HFFc6 (cell line): ENCODE measurements around the gene MIER3. TPM values are rescaled to one million over a fixed set of nuclear protein-coding genes. Genes with fewer than 3 reads are reported as not detected.

Experiments
- DNase-seq: peaks from one replicate; pipeline ENCODE4 v3.0.0-alpha.2; 2018
- H3K27ac Mint-ChIP-seq: 2 replicates; pipeline ENCODE4 v1.8.0; 2020; ENCODE audit warnings: mild to moderate bottlenecking, mixed read lengths
- H3K27me3 Mint-ChIP-seq: 2 replicates; pipeline ENCODE4 v1.8.0; 2021; ENCODE audit warnings: mild to moderate bottlenecking, moderate library complexity, mixed read lengths; ENCODE audit not compliant: insufficient read depth
- H3K36me3 Mint-ChIP-seq: 2 replicates; pipeline ENCODE4 v1.8.0; 2021; ENCODE audit warnings: low read depth, mixed read lengths
- H3K4me1 Mint-ChIP-seq: 2 replicates; pipeline ENCODE4 v1.8.0; 2020; ENCODE audit warnings: low read depth, mixed read lengths
- H3K4me3 Mint-ChIP-seq: 2 replicates; pipeline ENCODE4 v1.8.0; 2020; ENCODE audit warnings: mild to moderate bottlenecking, moderate library complexity, mixed read lengths
- H3K9me3 Mint-ChIP-seq: 2 replicates; pipeline ENCODE4 v1.8.0; 2020; ENCODE audit warnings: mild to moderate bottlenecking, mixed read lengths
- CTCF ChIP-seq: fragments of 200-600 bp; sonication (generic); IDR thresholded peaks from 2 replicates; pipeline ENCODE4 v1.5.0; 2021; ENCODE audit warnings: antibody characterized with exemption, mild to moderate bottlenecking
- total RNA-seq, 6 experiments: library from RNA; stranded (reverse); fragmentation: NEBNext Ultra II Directional; extraction: Animal tissue kit (Norgen Biotek cat#: 25700); gene quantifications; 2 replicates in 1 of 6; 3 replicates in 5 of 6; pipeline ENCODE4 v1.2.3, GENCODE V29; 2021

MIER3 gene
- total RNA-seq, 6 experiments from 2014 or later = 12.5 to 15.2 (median 14.5) TPM

GRCh38 chr5:56959326-56959725 lies 7.4 kb upstream of the MIER3 start:
- Mint-ChIP-seq H3K4me3 (no peak overlapping the region), H3K27me3 (peaks cover 31% of the 10 kb centered on the region), H3K4me1 (no peaks in the 10 kb centered on the region), H3K27ac (no peak overlapping the region), H3K9me3 (no peaks in the 10 kb centered on the region), H3K36me3 (no peaks in the 10 kb centered on the region)
- TF ChIP-seq CTCF = no peak
- DNase-seq = no peak

- peaks cover 25% of the 10 kb centered on the region for H3K27me3 Mint-ChIP-seq
- TF ChIP-seq CTCF = no peak
- no peak overlapping the region for H3K27ac Mint-ChIP-seq
- H3K9me3 Mint-ChIP-seq = no peaks in the 10 kb centered on the region
- no peak overlapping the region for H3K4me3 Mint-ChIP-seq
- H3K4me1 Mint-ChIP-seq = no peaks in the 10 kb centered on the region
- no peak for DNase-seq
- H3K36me3 Mint-ChIP-seq = no peaks in the 10 kb centered on the region
These were observed 6.7 kb upstream of the MIER3 start for GRCh38 chr5:56958595-56958994.

GRCh38 chr5:56954262-56954661 lies 2.3 kb upstream of the MIER3 start:
- Mint-ChIP-seq H3K27me3 (peaks cover 11% of the 10 kb centered on the region), H3K4me1 (peaks cover 22% of the 10 kb centered on the region), H3K4me3 (no peak overlapping the region), H3K9me3 (no peaks in the 10 kb centered on the region), H3K27ac (no peak overlapping the region), H3K36me3 (no peaks in the 10 kb centered on the region)
- no peak for DNase-seq
- no peak for TF ChIP-seq CTCF

- DNase-seq = no peak
- peak overlapping the region; percentile 99 for H3K4me3 Mint-ChIP-seq
- no peaks in the 10 kb centered on the region for H3K9me3 Mint-ChIP-seq
- H3K27me3 Mint-ChIP-seq = no peaks in the 10 kb centered on the region; the same call in 1 of the 2 replicates
- peak overlapping the region; percentile 91 for H3K27ac Mint-ChIP-seq
- TF ChIP-seq CTCF = no peak
- H3K4me1 Mint-ChIP-seq = peaks cover 22% of the 10 kb centered on the region
- no peaks in the 10 kb centered on the region for H3K36me3 Mint-ChIP-seq
These were observed 587 bp downstream of the MIER3 start for GRCh38 chr5:56951126-56951945.

GRCh38 chr5:56950626-56951125 lies 1.2 kb downstream of the MIER3 start:
- DNase-seq = peak; percentile 45
- H3K27ac Mint-ChIP-seq = peak overlapping the region; percentile 91
- H3K36me3 Mint-ChIP-seq = peaks cover 6% of the 10 kb centered on the region; the same call in 1 of the 2 replicates
- no peaks in the 10 kb centered on the region for H3K9me3 Mint-ChIP-seq
- peak overlapping the region; percentile 99 for H3K4me3 Mint-ChIP-seq
- H3K4me1 Mint-ChIP-seq = peaks cover 22% of the 10 kb centered on the region
- no peak for TF ChIP-seq CTCF
- H3K27me3 Mint-ChIP-seq = no peaks in the 10 kb centered on the region; the same call in 1 of the 2 replicates
